ENCODE data around the gene CSF3R.
A peak's percentile ranks its signal among the peaks of the same experiment; 100 is the strongest.

The CSF3R gene

GRCh38 chr1:36458910-36459309 is 23.8 kb downstream of the CSF3R start:
- POLR2A ChIA-PET = interaction anchor here (0.7 kb wide), 2 partner anchors 9 to 1412 kb away, joined by 3 read pairs; partner anchors contain the start of gene OSCP1
- Histone ChIP-seq H3K9me3 (ENCODE audit: control extremely low read depth in 1 of 5, control insufficient read depth in 4 of 5, insufficient read depth in 2 of 5, low read depth in 1 of 5, low read length in 4 of 5) (no peaks in the 10 kb centered on the region), H3K4me3 (ENCODE audit: control insufficient read depth in 1 of 7, extremely low read depth in 1 of 7, insufficient read depth in 4 of 7, low read depth in 2 of 7, low read length in 6 of 7) (peak overlapping the region in 1 of 7 experiments; percentile 11), H3K27me3 (replicated peaks in 2 of 5; ENCODE audit: control insufficient read depth in 4 of 5, insufficient read depth in 5 of 5, low read length in 4 of 5) (no peaks in the 10 kb centered on the region), H3K4me1 (ENCODE audit: control extremely low read depth in 1 of 4, control insufficient read depth in 4 of 4, insufficient read depth in 4 of 4, low read length in 3 of 4) (peaks cover 18 to 46% (median 42%) of the 10 kb centered on the region in 4 experiments), H3K36me3 (ENCODE audit: control insufficient read depth in 4 of 4, insufficient read depth in 4 of 4, low read length in 3 of 4) (peaks cover 5 to 61% (median 29%) of the 10 kb centered on the region in 4 experiments), H3K27ac (ENCODE audit: insufficient read depth in 1 of 2, low read depth in 1 of 2, low read length in 2 of 2, poor library complexity in 1 of 2, severe bottlenecking in 2 of 2) (no peak overlapping the region)
- DNase-seq = peak; percentile 27 to 68 (median 58)
- 60% methylated on average over 2 of the region's 3 CpGs for WGBS (ENCODE audit: insufficient coverage)
- CTCF ChIA-PET = interaction anchor here (0.8 to 1.7 kb wide), 5 partner anchors 12 to 57 kb away, joined by 3 to 5 read pairs (median 3); partner anchors contain the start of gene CSF3R

DNA sequence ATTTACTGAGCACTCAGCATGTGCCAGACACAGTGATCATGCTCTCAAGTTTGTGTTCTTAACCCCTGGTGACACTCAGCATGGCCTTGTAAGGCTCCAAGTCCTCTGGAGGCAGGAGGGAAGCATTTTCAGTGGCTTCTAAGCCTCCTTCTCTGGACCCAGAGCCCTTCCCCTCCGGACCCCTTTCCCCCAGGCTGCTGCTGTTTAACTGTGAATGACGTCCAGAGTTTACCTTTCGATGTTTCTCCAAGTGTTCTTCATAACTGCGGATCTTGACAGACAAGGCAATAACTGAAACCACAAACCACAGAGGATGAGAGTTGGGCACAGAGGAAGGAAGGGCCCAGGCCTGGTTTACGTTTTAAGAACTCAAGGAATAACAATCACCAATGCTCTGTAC is 25.0 kb downstream of the CSF3R start:
- peak; percentile 65 to 85 (median 81) for DNase-seq
- Histone ChIP-seq H3K4me3 (ENCODE audit: control insufficient read depth in 1 of 7, extremely low read depth in 1 of 7, insufficient read depth in 4 of 7, low read depth in 2 of 7, low read length in 6 of 7) (peak overlapping the region in 4 of 7 experiments; percentile 8 to 48 (median 37)), H3K4me1 (ENCODE audit: control extremely low read depth in 1 of 4, control insufficient read depth in 4 of 4, insufficient read depth in 4 of 4, low read length in 3 of 4) (peaks cover 13 to 39% (median 33%) of the 10 kb centered on the region in 4 experiments), H3K9me3 (ENCODE audit: control extremely low read depth in 1 of 5, control insufficient read depth in 4 of 5, insufficient read depth in 2 of 5, low read depth in 1 of 5, low read length in 4 of 5) (no peaks in the 10 kb centered on the region), H3K27me3 (replicated peaks in 2 of 5; ENCODE audit: control insufficient read depth in 4 of 5, insufficient read depth in 5 of 5, low read length in 4 of 5) (no peaks in the 10 kb centered on the region), H3K27ac (ENCODE audit: insufficient read depth in 1 of 2, low read depth in 1 of 2, low read length in 2 of 2, poor library complexity in 1 of 2, severe bottlenecking in 2 of 2) (peak overlapping the region in 1 of 2 experiments; percentile 1), H3K36me3 (ENCODE audit: control insufficient read depth in 4 of 4, insufficient read depth in 4 of 4, low read length in 3 of 4) (peaks cover 5 to 62% (median 29%) of the 10 kb centered on the region in 4 experiments)
- ChIA-PET CTCF (no interaction called here), POLR2A (no interaction called here)
- WGBS (ENCODE audit: insufficient coverage) = 0% methylated on average over 4 of the region's 5 CpGs

DNA sequence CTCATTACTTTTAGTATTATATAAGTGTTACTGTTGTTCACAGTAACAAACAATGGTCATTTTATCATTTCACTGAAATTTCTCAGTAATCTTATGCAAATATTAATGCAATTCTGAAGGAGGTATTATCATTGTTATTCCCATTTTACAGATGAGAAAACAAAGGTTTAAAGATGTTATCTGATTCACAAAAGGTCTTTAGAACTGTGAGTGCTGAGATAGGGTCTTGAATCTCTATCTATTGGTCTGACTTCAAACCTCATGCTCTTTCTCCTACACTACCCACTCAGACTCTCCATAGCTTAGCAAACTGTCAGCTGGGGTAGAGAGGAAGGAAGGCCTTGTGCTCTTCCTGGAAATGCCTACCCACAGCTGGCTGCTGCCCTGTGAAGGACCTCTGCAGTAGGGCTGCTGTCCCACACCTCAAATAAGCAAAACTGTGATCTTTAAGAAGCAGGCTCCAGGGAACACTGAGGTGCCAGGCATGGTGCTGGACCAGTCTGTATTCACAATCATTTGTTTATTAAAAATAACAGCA is 26.3 kb downstream of the CSF3R start:
- H3K9me3 ChIP-seq (ENCODE audit: control extremely low read depth in 1 of 5, control insufficient read depth in 4 of 5, insufficient read depth in 2 of 5, low read depth in 1 of 5, low read length in 4 of 5) = no peaks in the 10 kb centered on the region
- peaks cover 13 to 35% (median 32%) of the 10 kb centered on the region in 4 experiments for H3K4me1 ChIP-seq (ENCODE audit: control extremely low read depth in 1 of 4, control insufficient read depth in 4 of 4, insufficient read depth in 4 of 4, low read length in 3 of 4)
- H3K27me3 ChIP-seq (replicated peaks in 2 of 5; ENCODE audit: control insufficient read depth in 4 of 5, insufficient read depth in 5 of 5, low read length in 4 of 5) = no peaks in the 10 kb centered on the region
- CTCF ChIA-PET = interaction anchor here (1.0 kb wide), 1 partner anchor 60 kb away, joined by 3 read pairs; no protein-coding TSS in a partner anchor
- peaks cover 5 to 51% (median 29%) of the 10 kb centered on the region in 4 experiments for H3K36me3 ChIP-seq (ENCODE audit: control insufficient read depth in 4 of 4, insufficient read depth in 4 of 4, low read length in 3 of 4)
- POLR2A ChIA-PET = no interaction called here
- no peak overlapping the region for H3K27ac ChIP-seq (ENCODE audit: insufficient read depth in 1 of 2, low read depth in 1 of 2, low read length in 2 of 2, poor library complexity in 1 of 2, severe bottlenecking in 2 of 2)
- no peak overlapping the region for H3K4me3 ChIP-seq (ENCODE audit: control insufficient read depth in 1 of 7, extremely low read depth in 1 of 7, insufficient read depth in 4 of 7, low read depth in 2 of 7, low read length in 6 of 7)
- DNase-seq = no peak

DNA sequence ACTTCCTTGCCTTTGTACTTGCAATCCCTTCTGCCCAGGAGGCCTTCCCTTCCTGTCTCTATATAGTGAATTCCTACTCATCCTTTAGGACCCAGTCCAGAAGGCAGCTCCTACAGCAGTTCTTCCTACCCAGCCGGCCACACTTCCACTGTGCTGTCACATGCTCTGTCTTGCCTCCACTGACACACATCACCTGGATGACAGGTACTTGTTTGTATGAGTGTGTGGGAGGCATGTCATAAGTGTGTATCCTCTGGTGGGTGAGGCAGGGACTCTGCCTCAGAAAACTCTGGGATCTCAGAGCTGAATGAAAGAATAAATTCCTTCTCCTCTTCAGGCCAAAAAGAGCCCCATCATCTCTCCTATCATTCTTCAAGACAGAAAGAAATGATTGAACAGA is 27.3 kb downstream of the CSF3R start:
- no peak for DNase-seq
- H3K9me3 ChIP-seq (ENCODE audit: control extremely low read depth in 1 of 5, control insufficient read depth in 4 of 5, insufficient read depth in 2 of 5, low read depth in 1 of 5, low read length in 4 of 5) = no peaks in the 10 kb centered on the region
- no peak overlapping the region for H3K27ac ChIP-seq (ENCODE audit: insufficient read depth in 1 of 2, low read depth in 1 of 2, low read length in 2 of 2, poor library complexity in 1 of 2, severe bottlenecking in 2 of 2)
- WGBS (ENCODE audit: insufficient coverage) = no CpG with 5 or more reads among the region's 1 CpG
- no peaks in the 10 kb centered on the region for H3K27me3 ChIP-seq (replicated peaks in 2 of 5; ENCODE audit: control insufficient read depth in 4 of 5, insufficient read depth in 5 of 5, low read length in 4 of 5)
- peaks cover 13 to 41% (median 39%) of the 10 kb centered on the region in 4 experiments for H3K4me1 ChIP-seq (ENCODE audit: control extremely low read depth in 1 of 4, control insufficient read depth in 4 of 4, insufficient read depth in 4 of 4, low read length in 3 of 4)
- POLR2A ChIA-PET = no interaction called here
- no peak overlapping the region for H3K4me3 ChIP-seq (ENCODE audit: control insufficient read depth in 1 of 7, extremely low read depth in 1 of 7, insufficient read depth in 4 of 7, low read depth in 2 of 7, low read length in 6 of 7)
- CTCF ChIA-PET = no interaction called here
- H3K36me3 ChIP-seq (ENCODE audit: control insufficient read depth in 4 of 4, insufficient read depth in 4 of 4, low read length in 3 of 4) = peaks cover 2 to 41% (median 21%) of the 10 kb centered on the region in 4 experiments

DNA sequence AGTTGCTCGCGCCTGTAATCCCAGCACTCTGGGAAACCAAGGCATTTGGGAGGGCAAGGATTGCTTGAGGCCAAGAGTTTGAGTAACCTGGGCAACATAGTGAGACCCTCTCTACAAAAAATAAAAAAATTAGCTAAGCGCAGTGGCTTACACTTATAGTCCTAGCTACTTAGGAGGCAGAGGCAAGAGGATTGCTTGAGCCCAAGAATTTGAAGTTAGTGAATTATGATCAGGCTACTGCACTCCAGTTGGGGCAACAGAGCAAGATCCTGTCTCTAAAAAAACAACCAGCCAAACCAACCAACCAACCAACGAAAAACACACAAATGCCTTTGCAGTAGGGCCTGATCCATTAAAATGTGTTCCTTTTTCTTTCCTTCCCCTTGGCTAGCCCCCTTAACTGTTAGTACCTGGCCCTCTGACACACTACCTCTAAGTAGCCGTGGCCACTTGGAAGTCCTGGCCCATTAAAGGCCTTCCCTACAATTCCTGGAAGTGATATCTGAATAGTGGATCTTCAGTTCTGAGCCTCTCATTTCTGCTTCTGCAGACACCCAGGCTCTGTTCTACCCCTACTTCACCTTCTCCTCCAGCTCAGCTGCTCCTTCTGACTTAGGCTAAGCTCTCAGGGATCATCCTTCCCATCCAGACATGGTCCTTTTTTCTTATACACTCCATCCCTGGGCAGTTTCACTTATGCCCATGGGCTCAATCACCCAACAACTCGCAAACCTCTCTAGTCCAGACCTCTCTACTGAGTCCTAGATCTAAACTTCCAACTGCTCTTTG is 28.9 kb downstream of the CSF3R start:
- peaks cover 9 to 39% (median 35%) of the 10 kb centered on the region in 4 experiments for H3K4me1 ChIP-seq (ENCODE audit: control extremely low read depth in 1 of 4, control insufficient read depth in 4 of 4, insufficient read depth in 4 of 4, low read length in 3 of 4)
- H3K27ac ChIP-seq (ENCODE audit: insufficient read depth in 1 of 2, low read depth in 1 of 2, low read length in 2 of 2, poor library complexity in 1 of 2, severe bottlenecking in 2 of 2) = no peak overlapping the region
- no peak for DNase-seq
- no peaks in the 10 kb centered on the region for H3K9me3 ChIP-seq (ENCODE audit: control extremely low read depth in 1 of 5, control insufficient read depth in 4 of 5, insufficient read depth in 2 of 5, low read depth in 1 of 5, low read length in 4 of 5)
- H3K4me3 ChIP-seq (ENCODE audit: control insufficient read depth in 1 of 7, extremely low read depth in 1 of 7, insufficient read depth in 4 of 7, low read depth in 2 of 7, low read length in 6 of 7) = no peak overlapping the region
- H3K27me3 ChIP-seq (replicated peaks in 2 of 5; ENCODE audit: control insufficient read depth in 4 of 5, insufficient read depth in 5 of 5, low read length in 4 of 5) = no peaks in the 10 kb centered on the region
- POLR2A ChIA-PET = no interaction called here
- WGBS (ENCODE audit: insufficient coverage) = 97% methylated on average over 6 of the region's 6 CpGs
- peaks cover 2 to 30% (median 19%) of the 10 kb centered on the region in 4 experiments for H3K36me3 ChIP-seq (ENCODE audit: control insufficient read depth in 4 of 4, insufficient read depth in 4 of 4, low read length in 3 of 4)
- CTCF ChIA-PET = interaction anchor here (1.4 kb wide), 1 partner anchor 23 kb away, joined by 3 read pairs; no protein-coding TSS in a partner anchor

DNA sequence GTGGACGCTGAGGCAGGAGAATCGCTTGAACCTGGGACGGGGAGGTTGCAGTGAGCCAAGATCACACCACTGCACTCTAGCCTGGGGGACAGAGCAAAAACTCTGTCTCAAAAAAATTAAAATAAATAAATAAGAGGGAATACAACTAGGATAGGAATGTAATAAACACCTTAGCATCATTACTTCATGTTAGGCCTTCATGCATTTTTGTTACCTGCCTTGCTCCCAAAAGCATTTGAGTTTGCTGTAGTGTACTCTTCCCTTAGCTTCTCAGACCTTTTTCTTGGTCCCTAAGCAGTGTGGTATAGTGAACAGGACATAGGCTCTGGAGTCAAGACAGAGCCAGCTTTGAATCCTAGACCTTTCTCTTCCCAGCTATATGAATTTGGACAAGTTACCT is 29.7 kb downstream of the CSF3R start:
- peaks cover 2 to 30% (median 19%) of the 10 kb centered on the region in 4 experiments for H3K36me3 ChIP-seq (ENCODE audit: control insufficient read depth in 4 of 4, insufficient read depth in 4 of 4, low read length in 3 of 4)
- peaks cover 4 to 38% (median 29%) of the 10 kb centered on the region in 4 experiments for H3K4me1 ChIP-seq (ENCODE audit: control extremely low read depth in 1 of 4, control insufficient read depth in 4 of 4, insufficient read depth in 4 of 4, low read length in 3 of 4)
- no peaks in the 10 kb centered on the region for H3K9me3 ChIP-seq (ENCODE audit: control extremely low read depth in 1 of 5, control insufficient read depth in 4 of 5, insufficient read depth in 2 of 5, low read depth in 1 of 5, low read length in 4 of 5)
- H3K4me3 ChIP-seq (ENCODE audit: control insufficient read depth in 1 of 7, extremely low read depth in 1 of 7, insufficient read depth in 4 of 7, low read depth in 2 of 7, low read length in 6 of 7) = no peak overlapping the region
- ChIA-PET POLR2A (no interaction called here), CTCF (interaction anchor here (1.4 kb wide), 1 partner anchor 23 kb away, joined by 3 read pairs; no protein-coding TSS in a partner anchor)
- no peak for DNase-seq
- no peak overlapping the region for H3K27ac ChIP-seq (ENCODE audit: insufficient read depth in 1 of 2, low read depth in 1 of 2, low read length in 2 of 2, poor library complexity in 1 of 2, severe bottlenecking in 2 of 2)
- WGBS (ENCODE audit: insufficient coverage) = 90% methylated on average over 2 of the region's 3 CpGs
- no peaks in the 10 kb centered on the region for H3K27me3 ChIP-seq (replicated peaks in 2 of 5; ENCODE audit: control insufficient read depth in 4 of 5, insufficient read depth in 5 of 5, low read length in 4 of 5)

DNA sequence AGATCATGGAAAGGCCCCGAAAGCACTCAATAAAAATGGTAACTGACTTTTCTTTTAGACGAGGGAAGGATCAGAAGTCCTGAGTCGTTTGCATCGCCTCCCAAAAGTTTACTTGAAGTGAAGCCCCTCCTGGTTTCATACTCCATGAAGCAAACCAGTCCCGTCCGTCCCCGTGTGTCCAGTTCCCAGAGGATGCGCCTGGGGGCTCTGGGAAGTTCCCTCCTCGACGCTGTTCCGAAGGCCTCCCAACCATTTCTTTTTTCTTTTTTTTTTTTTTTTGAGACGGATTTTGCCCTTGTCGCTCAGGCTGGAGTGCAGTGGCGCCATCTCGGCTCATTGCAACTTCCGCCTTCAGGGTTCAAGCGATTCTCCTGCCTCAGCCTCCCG is 31.8 kb downstream of the CSF3R start:
- DNase-seq = no peak
- peaks cover 2 to 21% (median 16%) of the 10 kb centered on the region in 4 experiments for H3K36me3 ChIP-seq (ENCODE audit: control insufficient read depth in 4 of 4, insufficient read depth in 4 of 4, low read length in 3 of 4)
- H3K4me1 ChIP-seq (ENCODE audit: control extremely low read depth in 1 of 4, control insufficient read depth in 4 of 4, insufficient read depth in 4 of 4, low read length in 3 of 4) = peaks cover 0 to 38% (median 24%) of the 10 kb centered on the region in 4 experiments
- H3K27ac ChIP-seq (ENCODE audit: insufficient read depth in 1 of 2, low read depth in 1 of 2, low read length in 2 of 2, poor library complexity in 1 of 2, severe bottlenecking in 2 of 2) = peak overlapping the region; percentile 62 to 82
- 42% methylated on average over 11 of the region's 18 CpGs for WGBS (ENCODE audit: insufficient coverage)
- no peaks in the 10 kb centered on the region for H3K9me3 ChIP-seq (ENCODE audit: control extremely low read depth in 1 of 5, control insufficient read depth in 4 of 5, insufficient read depth in 2 of 5, low read depth in 1 of 5, low read length in 4 of 5)
- H3K4me3 ChIP-seq (ENCODE audit: control insufficient read depth in 1 of 7, extremely low read depth in 1 of 7, insufficient read depth in 4 of 7, low read depth in 2 of 7, low read length in 6 of 7) = peak overlapping the region; percentile 49 to 76 (median 70)
- H3K27me3 ChIP-seq (replicated peaks in 2 of 5; ENCODE audit: control insufficient read depth in 4 of 5, insufficient read depth in 5 of 5, low read length in 4 of 5) = no peaks in the 10 kb centered on the region
- POLR2A ChIA-PET = interaction anchor here (1.1 kb wide), 1 partner anchor 8 kb away, joined by 3 read pairs; no protein-coding TSS in a partner anchor
- CTCF ChIA-PET = no interaction called here
